Measurements from ENCODE around the gene TDRD10. TPM values are rescaled to one million over a fixed set of nuclear protein-coding genes. Genes with fewer than 3 reads are reported as not detected.

The TDRD10 gene
- total RNA-seq, 2 donors from 2014 or later, result not detected

DNA sequence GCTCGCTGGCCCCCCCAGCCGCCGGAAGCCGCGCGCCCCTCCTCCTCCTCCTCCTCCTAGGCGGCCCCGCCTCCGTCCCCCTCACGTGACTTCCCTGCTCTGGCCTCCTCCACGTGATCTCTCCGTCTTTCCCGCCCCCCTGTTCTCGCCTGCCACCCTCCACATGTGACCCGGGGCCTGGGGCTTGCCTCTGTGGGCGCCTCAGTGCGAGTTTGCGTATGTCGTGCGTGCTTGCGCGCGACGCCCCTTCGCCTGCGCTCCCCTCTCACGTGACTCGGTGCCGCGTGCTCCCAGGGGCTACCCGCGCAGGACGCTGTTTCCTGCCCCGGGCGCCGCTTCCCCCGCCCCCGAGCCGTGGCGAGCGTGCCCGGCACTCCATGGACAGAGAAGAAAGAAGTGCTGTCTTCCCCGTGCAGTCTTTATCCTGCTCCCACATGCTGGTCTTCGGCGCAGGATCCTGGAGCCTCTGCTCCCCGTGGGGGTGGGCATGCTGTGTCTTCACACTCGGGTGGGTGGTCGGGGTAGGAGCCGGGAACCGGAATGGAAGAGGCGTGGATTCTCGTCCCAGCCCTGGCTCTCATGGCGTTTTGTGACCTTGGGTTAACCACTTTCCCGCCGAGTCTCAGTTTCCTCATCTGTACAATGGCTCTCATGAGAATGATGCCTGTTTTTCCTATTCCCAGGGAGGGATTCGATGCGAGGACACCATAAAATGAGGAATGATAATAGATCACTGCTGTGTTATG lies 56.9 kb downstream of the TDRD10 start:
- ATAC-seq, result peak; percentile 95
- Mint-ChIP-seq H3K36me3 (peaks cover 19% of the 10 kb centered on the region), H3K27ac (peak overlapping the region; percentile 91 to 94), H3K27me3 (peaks cover 0 to 2% of the 10 kb centered on the region in 2 donors), H3K4me1 (ENCODE audit: low read depth in 2 of 2) (peaks cover 33 to 36% of the 10 kb centered on the region in 2 donors), H3K4me3 (peak overlapping the region; percentile 80), H3K9me3 (no peaks in the 10 kb centered on the region)
- peak; percentile 100 for DNase-seq (ENCODE audit: low spot score)

DNA sequence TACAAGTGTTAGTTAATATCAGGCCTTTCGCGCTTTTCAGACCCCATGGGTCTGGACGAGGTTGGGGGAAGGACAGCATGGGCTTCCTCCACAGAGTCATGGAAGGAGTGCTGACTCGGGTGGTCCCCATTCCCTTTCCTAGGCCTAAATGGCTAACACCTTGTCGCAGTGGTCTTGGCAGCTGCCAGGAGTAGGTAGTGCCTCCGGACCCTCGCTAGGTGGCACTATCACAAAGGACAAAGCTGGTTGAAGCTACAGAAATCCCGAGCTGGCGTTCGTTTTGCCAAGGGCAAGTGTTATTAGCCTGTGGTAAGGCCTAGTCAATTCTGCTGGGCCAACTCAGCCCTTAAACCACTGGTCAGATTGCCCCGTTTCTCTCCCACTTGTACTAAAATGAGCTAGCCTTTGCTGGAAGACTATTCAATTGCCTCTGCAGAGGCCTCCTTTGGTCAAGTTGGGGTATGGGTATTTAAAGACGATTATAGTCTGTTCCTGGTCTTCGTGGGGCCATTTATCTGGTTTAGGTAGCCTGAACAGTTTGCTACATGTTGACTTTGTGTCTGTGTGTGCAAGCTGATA lies 57.5 kb downstream of the TDRD10 start:
- Mint-ChIP-seq H3K27me3 (peaks cover 0 to 2% of the 10 kb centered on the region in 2 donors), H3K4me1 (ENCODE audit: low read depth in 2 of 2) (peaks cover 32 to 36% of the 10 kb centered on the region in 2 donors), H3K36me3 (peaks cover 15% of the 10 kb centered on the region), H3K9me3 (no peaks in the 10 kb centered on the region), H3K4me3 (peak overlapping the region; percentile 80), H3K27ac (peak overlapping the region; percentile 91 to 94)
- peak; percentile 56 to 67 for ATAC-seq
- peak; percentile 85 for DNase-seq (ENCODE audit: low spot score)

DNA sequence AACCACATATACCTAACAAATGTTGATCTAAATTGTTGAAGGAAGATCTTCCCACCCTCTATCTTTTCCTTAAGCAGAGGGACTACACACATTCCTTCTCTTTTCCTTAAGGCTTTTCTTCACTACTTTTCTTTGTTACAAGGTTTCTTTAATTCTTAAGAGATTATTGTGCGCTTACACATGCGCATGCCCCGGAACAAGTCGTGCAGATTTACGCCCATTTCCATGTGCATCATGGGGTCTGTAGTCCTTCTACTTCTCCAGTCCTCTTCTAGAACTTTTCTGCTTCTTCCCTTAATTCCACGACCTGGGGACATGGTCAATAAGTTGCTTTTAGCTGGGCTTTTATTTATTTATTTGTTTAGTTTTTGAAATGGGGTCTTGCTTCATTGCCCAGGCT lies 63.9 kb downstream of the TDRD10 start:
- Mint-ChIP-seq H3K36me3 (no peaks in the 10 kb centered on the region), H3K4me3 (no peak overlapping the region), H3K9me3 (no peaks in the 10 kb centered on the region), H3K4me1 (ENCODE audit: low read depth in 2 of 2) (peaks cover 6 to 8% of the 10 kb centered on the region in 2 donors), H3K27ac (no peak overlapping the region), H3K27me3 (peaks cover 23 to 34% of the 10 kb centered on the region in 2 donors)
- ATAC-seq (no peak), DNase-seq (ENCODE audit: low spot score) (no peak)

DNA sequence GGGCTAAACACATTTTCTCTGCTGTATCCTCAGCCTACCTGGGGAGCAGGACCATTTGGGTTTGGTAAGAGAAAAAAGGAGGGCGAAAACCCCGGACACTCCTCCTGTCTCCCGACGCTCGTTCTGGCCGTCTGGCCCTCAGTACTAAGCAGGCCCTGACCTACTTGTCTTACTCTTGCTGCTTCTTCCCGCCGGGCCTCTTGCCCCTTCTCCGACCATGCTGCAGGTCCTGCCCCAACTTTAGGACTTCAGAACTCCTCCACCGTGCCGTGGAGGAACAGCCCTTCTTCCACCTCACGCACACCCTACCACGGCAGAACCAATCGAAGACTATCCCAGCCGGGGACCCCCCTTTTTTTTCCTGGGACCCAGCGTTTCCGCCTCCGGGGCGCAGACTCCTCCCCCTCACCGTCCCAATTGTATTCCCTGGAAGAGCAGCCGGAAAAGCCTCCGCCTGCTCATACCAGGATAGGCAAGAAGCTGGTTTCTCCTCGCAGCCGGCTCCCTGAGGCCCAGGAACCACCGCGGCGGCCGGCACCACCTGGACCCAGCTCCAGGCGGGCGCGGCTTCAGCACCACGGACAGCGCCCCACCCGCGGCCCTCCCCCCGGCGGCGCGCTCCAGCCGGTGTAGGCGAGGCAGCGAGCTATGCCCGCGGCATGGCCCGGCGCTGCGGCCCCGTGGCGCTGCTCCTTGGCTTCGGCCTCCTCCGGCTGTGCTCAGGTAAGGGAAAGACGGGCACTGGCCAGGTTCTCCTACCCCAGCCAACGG lies 65.6 kb downstream of the TDRD10 start, which contains the start of gene CHRNB2:
CHRNB2 (plus strand) TSS at position 393 of the 771 bp plus-strand sequence; CDS start at position 660, 267 bp downstream.
- no peaks in the 10 kb centered on the region for H3K36me3 Mint-ChIP-seq
- H3K4me3 Mint-ChIP-seq, result peak within 1 kb of the TSS; percentile 53
- peaks cover 30 to 34% of the 10 kb centered on the region in 2 donors for H3K27me3 Mint-ChIP-seq
- no peaks in the 10 kb centered on the region for H3K9me3 Mint-ChIP-seq
- ATAC-seq, result peak; percentile 87 to 91
- peak; percentile 80 for DNase-seq (ENCODE audit: low spot score)
- peaks cover 6 to 8% of the 10 kb centered on the region in 2 donors for H3K4me1 Mint-ChIP-seq (ENCODE audit: low read depth in 2 of 2)
- peak within 1 kb of the TSS in 1 of 2 donors; percentile 23 for H3K27ac Mint-ChIP-seq

DNA sequence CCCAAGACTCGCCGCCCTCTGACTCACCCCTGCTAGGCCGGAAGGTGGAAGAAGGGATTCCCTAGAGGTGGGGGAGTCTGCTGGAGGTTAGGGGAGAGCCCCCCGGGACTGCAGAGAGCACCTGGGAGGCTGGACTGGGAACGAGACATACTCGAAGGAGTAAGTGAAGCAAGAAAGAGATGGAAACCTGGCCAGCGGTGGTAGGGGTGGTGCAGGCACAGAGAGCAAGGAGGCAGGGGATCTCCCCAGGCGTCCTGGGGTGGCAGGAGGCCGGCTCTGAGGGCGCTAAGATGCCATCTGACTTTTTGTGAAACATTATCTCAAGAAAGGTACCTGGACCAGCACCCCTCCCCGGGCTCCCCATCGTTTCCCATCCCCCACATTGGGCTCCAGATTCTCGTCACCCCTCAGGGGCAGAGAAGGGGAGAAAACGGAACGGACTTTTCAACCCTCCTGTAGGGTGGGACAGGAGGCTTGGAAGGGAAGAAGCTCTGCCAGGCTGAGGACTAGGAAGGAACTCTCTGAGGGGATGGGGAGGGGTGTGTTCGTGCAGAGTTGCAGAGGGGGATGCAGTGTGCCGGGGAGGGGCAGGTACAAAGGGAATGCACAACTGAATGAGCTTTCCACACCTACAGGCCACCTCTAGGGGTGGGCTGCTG lies 66.3 kb downstream of the TDRD10 start:
- DNase-seq (ENCODE audit: low spot score), result peak; percentile 57
- no peaks in the 10 kb centered on the region for H3K9me3 Mint-ChIP-seq
- H3K27me3 Mint-ChIP-seq, result peaks cover 30 to 34% of the 10 kb centered on the region in 2 donors
- no peaks in the 10 kb centered on the region for H3K36me3 Mint-ChIP-seq
- ATAC-seq, result peak in 1 of 2 donors; percentile 2
- peak overlapping the region in 1 of 2 donors; percentile 23 for H3K27ac Mint-ChIP-seq
- H3K4me1 Mint-ChIP-seq (ENCODE audit: low read depth in 2 of 2), result peaks cover 6 to 8% of the 10 kb centered on the region in 2 donors
- H3K4me3 Mint-ChIP-seq, result no peak overlapping the region

DNA sequence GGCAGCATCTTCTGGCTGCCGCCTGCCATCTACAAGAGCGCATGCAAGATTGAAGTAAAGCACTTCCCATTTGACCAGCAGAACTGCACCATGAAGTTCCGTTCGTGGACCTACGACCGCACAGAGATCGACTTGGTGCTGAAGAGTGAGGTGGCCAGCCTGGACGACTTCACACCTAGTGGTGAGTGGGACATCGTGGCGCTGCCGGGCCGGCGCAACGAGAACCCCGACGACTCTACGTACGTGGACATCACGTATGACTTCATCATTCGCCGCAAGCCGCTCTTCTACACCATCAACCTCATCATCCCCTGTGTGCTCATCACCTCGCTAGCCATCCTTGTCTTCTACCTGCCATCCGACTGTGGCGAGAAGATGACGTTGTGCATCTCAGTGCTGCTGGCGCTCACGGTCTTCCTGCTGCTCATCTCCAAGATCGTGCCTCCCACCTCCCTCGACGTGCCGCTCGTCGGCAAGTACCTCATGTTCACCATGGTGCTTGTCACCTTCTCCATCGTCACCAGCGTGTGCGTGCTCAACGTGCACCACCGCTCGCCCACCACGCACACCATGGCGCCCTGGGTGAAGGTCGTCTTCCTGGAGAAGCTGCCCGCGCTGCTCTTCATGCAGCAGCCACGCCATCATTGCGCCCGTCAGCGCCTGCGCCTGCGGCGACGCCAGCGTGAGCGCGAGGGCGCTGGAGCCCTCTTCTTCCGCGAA lies 69.4 kb downstream of the TDRD10 start:
- H3K4me1 Mint-ChIP-seq (ENCODE audit: low read depth in 2 of 2), result peaks cover 8 to 11% of the 10 kb centered on the region in 2 donors
- no peaks in the 10 kb centered on the region for H3K36me3 Mint-ChIP-seq
- H3K9me3 Mint-ChIP-seq, result no peaks in the 10 kb centered on the region
- DNase-seq (ENCODE audit: low spot score) (no peak), ATAC-seq (no peak)
- no peak overlapping the region for H3K27ac Mint-ChIP-seq
- peak overlapping the region; percentile 39 for H3K4me3 Mint-ChIP-seq
- H3K27me3 Mint-ChIP-seq, result peaks cover 18 to 22% of the 10 kb centered on the region in 2 donors

DNA sequence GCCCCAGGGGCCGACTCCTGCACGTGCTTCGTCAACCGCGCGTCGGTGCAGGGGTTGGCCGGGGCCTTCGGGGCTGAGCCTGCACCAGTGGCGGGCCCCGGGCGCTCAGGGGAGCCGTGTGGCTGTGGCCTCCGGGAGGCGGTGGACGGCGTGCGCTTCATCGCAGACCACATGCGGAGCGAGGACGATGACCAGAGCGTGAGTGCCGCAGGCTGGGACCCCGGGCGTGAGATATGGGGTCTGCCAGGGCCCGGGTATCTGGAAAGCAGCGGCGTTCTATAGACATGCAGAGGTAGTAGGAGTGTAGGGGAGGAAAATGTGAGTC lies 69.9 kb downstream of the TDRD10 start:
- ATAC-seq, result no peak
- Mint-ChIP-seq H3K4me3 (no peak overlapping the region), H3K27ac (no peak overlapping the region)

DNA sequence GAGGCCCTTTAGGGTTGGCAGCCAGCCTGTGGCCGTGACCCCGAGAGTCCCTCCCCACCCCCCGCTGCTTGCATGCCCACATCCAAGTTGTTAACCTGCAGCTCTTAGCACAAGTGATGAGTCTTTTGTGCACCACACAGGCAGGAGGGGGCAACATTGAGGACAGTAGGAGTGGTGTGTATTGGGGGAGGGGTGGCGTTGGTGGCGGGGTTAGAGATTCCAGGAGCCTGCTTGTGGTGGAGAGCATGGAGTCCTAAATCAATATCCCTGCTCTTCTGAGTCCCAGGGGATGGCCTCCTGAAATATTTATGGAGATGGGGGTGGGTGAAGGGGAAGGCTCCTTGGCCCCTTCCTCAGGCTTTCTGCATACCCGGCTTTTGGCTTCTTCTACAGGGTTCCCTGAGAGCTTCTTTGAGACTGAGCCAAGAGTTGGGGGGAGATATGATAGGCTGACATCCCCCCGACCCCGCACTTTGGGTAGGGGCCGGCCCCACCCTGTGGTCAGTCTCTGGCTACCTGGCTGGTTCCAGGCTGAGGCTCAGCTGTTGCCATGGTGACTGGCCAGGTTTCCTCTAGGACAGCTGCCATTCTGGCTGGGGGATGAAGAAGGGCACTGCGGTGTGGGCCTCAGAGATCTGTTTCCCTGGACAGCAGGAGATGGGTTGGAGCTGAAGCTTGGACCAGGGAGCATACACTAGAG lies 70.6 kb downstream of the TDRD10 start:
- ATAC-seq, result peak in 1 of 2 donors; percentile 10
- H3K27me3 Mint-ChIP-seq, result peaks cover 6 to 14% of the 10 kb centered on the region in 2 donors
- H3K36me3 Mint-ChIP-seq, result no peaks in the 10 kb centered on the region
- no peak overlapping the region for H3K4me3 Mint-ChIP-seq
- H3K4me1 Mint-ChIP-seq (ENCODE audit: low read depth in 2 of 2), result peaks cover 5 to 8% of the 10 kb centered on the region in 2 donors
- DNase-seq (ENCODE audit: low spot score), result no peak
- H3K27ac Mint-ChIP-seq, result no peak overlapping the region
- no peaks in the 10 kb centered on the region for H3K9me3 Mint-ChIP-seq

More for the DNA sequence above, 69.9 kb downstream of the TDRD10 start:
- H3K4me1 Mint-ChIP-seq (ENCODE audit: low read depth in 2 of 2), result peaks cover 8 to 11% of the 10 kb centered on the region in 2 donors
- H3K36me3 Mint-ChIP-seq, result no peaks in the 10 kb centered on the region
- peaks cover 13 to 17% of the 10 kb centered on the region in 2 donors for H3K27me3 Mint-ChIP-seq
- no peaks in the 10 kb centered on the region for H3K9me3 Mint-ChIP-seq
- DNase-seq (ENCODE audit: low spot score), result peak; percentile 48

DNA sequence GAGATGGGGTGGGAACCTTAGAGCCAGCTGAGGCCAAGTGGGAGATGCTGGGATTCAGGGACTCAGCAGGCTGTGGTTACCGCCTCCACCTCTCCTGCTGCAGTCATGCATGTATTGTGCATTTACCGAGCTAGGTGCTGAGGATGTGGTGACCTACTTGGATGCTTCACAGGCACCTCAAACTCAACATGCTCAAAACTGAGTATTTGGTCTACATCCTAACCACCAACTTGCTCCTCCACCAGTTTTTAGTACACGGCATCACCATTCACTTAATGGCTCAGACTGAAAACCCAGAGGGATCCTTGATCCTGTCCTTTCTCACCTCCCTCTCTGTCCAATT lies 71.1 kb downstream of the TDRD10 start:
- Mint-ChIP-seq H3K4me3 (no peak overlapping the region), H3K27me3 (peaks cover under 1 to 10% of the 10 kb centered on the region in 2 donors), H3K36me3 (no peaks in the 10 kb centered on the region), H3K27ac (no peak overlapping the region), H3K9me3 (no peaks in the 10 kb centered on the region), H3K4me1 (ENCODE audit: low read depth in 2 of 2) (peaks cover 0 to 5% of the 10 kb centered on the region in 2 donors)
- ATAC-seq (no peak), DNase-seq (ENCODE audit: low spot score) (no peak)

DNA sequence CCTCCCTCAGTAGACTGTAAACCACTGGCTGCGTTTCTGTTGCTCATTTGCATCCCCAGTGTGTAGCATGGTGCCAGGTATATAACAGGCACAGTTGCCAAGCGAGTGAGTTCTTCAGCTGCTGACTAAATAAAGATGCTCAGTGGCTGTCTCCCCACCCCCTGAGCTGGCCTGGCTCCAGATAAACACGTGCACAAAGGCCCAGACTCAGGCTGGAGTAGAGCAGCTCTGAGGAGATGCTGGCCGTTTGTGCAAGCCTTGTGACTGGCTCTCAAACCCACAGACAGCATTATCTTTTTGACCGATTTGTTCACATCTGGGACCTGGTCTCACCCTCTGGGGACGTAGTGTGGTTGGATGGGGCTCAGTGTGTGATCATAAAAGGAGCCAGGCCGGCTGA lies 72.7 kb downstream of the TDRD10 start:
- Mint-ChIP-seq H3K27ac (no peak overlapping the region), H3K4me1 (ENCODE audit: low read depth in 2 of 2) (peaks cover 0 to 13% of the 10 kb centered on the region in 2 donors), H3K4me3 (no peak overlapping the region), H3K9me3 (no peaks in the 10 kb centered on the region), H3K27me3 (peaks cover 0 to 9% of the 10 kb centered on the region in 2 donors), H3K36me3 (no peaks in the 10 kb centered on the region)
- ATAC-seq (no peak), DNase-seq (ENCODE audit: low spot score) (no peak)

DNA sequence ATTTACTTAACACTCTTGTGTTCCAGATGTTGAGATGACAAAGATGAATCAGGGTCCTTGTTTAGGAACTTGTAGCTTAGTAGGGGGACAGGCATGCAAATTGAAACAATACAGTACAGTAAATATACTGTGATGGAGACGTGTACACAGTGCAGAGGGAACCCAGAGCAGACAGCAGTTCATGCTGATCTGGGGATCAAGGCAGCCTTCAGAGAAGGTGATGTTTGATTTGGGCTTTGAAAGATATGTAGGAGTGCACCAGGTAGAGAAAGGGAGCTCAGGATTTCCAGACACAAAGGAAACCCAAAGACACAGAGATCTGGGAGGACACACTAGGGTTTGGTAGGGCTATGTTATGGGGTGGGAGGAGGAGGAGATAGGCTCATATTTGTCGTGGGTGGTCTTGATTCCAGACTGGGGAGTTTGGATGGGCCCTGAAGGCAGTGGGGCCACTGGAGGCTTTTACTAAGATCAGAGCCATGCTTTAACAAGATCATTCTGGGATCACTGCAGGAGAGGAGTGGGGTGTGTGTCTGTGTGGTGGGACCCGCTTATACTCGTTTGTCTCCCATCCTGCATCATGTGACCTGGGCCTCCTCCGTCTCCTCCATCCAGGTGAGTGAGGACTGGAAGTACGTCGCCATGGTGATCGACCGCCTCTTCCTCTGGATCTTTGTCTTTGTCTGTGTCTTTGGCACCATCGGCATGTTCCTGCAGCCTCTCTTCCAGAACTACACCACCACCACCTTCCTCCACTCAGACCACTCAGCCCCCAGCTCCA lies 73.3 kb downstream of the TDRD10 start:
- Mint-ChIP-seq H3K4me3 (no peak overlapping the region), H3K36me3 (no peaks in the 10 kb centered on the region), H3K27me3 (peaks cover 0 to 7% of the 10 kb centered on the region in 2 donors), H3K9me3 (no peaks in the 10 kb centered on the region), H3K27ac (no peak overlapping the region), H3K4me1 (ENCODE audit: low read depth in 2 of 2) (peaks cover 0 to 13% of the 10 kb centered on the region in 2 donors)
- ATAC-seq (no peak), DNase-seq (ENCODE audit: low spot score) (no peak)

Measured in natural killer cell treated with Interleukin-12 subunit alpha and Interleukin-12 subunit beta and Interleukin-15 and Interleukin-18, amount 100 ng/mL, for 72 hours (primary cell).